Endothelial cell of umbilical vein (primary cell): ENCODE data around the gene ENC1. TPM values are rescaled to one million over a fixed set of nuclear protein-coding genes. Genes with fewer than 3 reads are reported as not detected.
A peak's percentile ranks its signal among the peaks of the same experiment; 100 is the strongest.

ENCODE experiments used
- BruUV-seq: library from RNA; stranded (reverse); fragments of 400-500 nt; replicated peaks from 2 replicates; lab custom pipeline; 2021; lab: Mats Ljungman, UMichigan
- CTCF ChIA-PET: fragments of 300-600, 350-600 bp; sonication (Branson Sonifier 250); formaldehyde crosslinking; loops from one replicate; lab custom pipeline; 2021; ENCODE audit warnings: antibody characterized with exemption, inconsistent platforms; lab: Charles Lee
- POLR2A ChIA-PET: fragments of 300-600, 350-600 bp; sonication (Branson Sonifier 250); formaldehyde crosslinking; loops from one replicate; lab custom pipeline; 2021; ENCODE audit warnings: antibody characterized with exemption, inconsistent platforms; lab: Charles Lee
- DNase-seq: peaks from one replicate; pipeline ENCODE4 v3.0.0-alpha.2; 2011; ENCODE audit warnings: low read depth, low spot score
- FAIRE-seq: peaks from 2 replicates; lab custom pipeline; 2011; peaks lifted over from hg19 to GRCh38; lab: Jason Lieb, UNC
- H2AFZ ChIP-seq: 2 replicates; pipeline ENCODE4 v1.6.0; 2012; ENCODE audit warnings: low read depth, low read length, control low read depth, inconsistent platforms
- H3K27ac ChIP-seq: 2 replicates; pipeline ENCODE4 v1.5.1; 2011; ENCODE audit warnings: low read depth, mild to moderate bottlenecking, control low read depth, low read length, moderate library complexity; ENCODE audit not compliant: insufficient read depth
- H3K27me3 ChIP-seq, 2 experiments: 2 replicates each; pipeline versions ENCODE4 v1.6.0 to v1.6.1; 2011; ENCODE audit warnings: low read length in 2 of 2, mixed read lengths in 1 of 2; ENCODE audit not compliant: control insufficient read depth in 2 of 2, insufficient read depth in 2 of 2
- H3K36me3 ChIP-seq, 2 experiments: 2 replicates in 1 of 2; 3 replicates in 1 of 2; pipeline ENCODE4 v1.5.1; 2011; ENCODE audit warnings: low read length in 2 of 2, mild to moderate bottlenecking in 1 of 2, moderate library complexity in 1 of 2; ENCODE audit not compliant: control insufficient read depth in 2 of 2, insufficient read depth in 2 of 2; ENCODE audit errors: extremely low read depth in 1 of 2
- H3K4me1 ChIP-seq: 3 replicates; pipeline ENCODE4 v1.5.1; 2011; ENCODE audit warnings: mild to moderate bottlenecking, low read length; ENCODE audit not compliant: control insufficient read depth, insufficient read depth; ENCODE audit errors: extremely low read depth
- H3K4me2 ChIP-seq: 2 replicates; pipeline ENCODE4 v1.6.1; 2011; ENCODE audit warnings: low read length, control low read depth, mixed read lengths; ENCODE audit not compliant: insufficient read depth
- H3K4me3 ChIP-seq, 3 experiments: fragments of 200-600 bp in 1 of 3; sonication (generic), shearing (Covaris generic) in 1 of 3; replicated peaks in 1 of 3; 2 replicates each; pipeline ENCODE4 v1.5.1; 2011 to 2016; ENCODE audit warnings: control low read depth in 3 of 3, low read length in 3 of 3, mild to moderate bottlenecking in 2 of 3, inconsistent platforms in 1 of 3, low read depth in 1 of 3, moderate library complexity in 1 of 3; ENCODE audit not compliant: insufficient read depth in 1 of 3
- H3K79me2 ChIP-seq: 2 replicates; pipeline ENCODE4 v1.6.0; 2012; ENCODE audit warnings: low read length, inconsistent platforms; ENCODE audit not compliant: control insufficient read depth, insufficient read depth
- H3K9ac ChIP-seq: replicated peaks from 2 replicates; pipeline ENCODE3; 2011; ENCODE audit warnings: low read length, control low read depth; ENCODE audit not compliant: insufficient read depth; ENCODE audit errors: extremely low read depth
- H3K9me1 ChIP-seq: replicated peaks from 3 replicates; pipeline ENCODE4 v1.6.0; 2011; ENCODE audit warnings: mild to moderate bottlenecking, low read length; ENCODE audit not compliant: control insufficient read depth, insufficient read depth; ENCODE audit errors: extremely low read depth
- H3K9me3 ChIP-seq: replicated peaks from 2 replicates; pipeline ENCODE4 v1.5.1; 2012; ENCODE audit warnings: low read length, inconsistent platforms; ENCODE audit not compliant: control insufficient read depth, insufficient read depth
- H4K20me1 ChIP-seq: replicated peaks from 2 replicates; pipeline ENCODE3; 2011; ENCODE audit warnings: mild to moderate bottlenecking, low read length; ENCODE audit not compliant: control insufficient read depth, insufficient read depth; ENCODE audit errors: extremely low read depth
- EZH2 ChIP-seq: IDR thresholded peaks from 2 replicates; pipeline ENCODE4 v1.6.1; 2012; ENCODE audit warnings: borderline replicate concordance, low read depth, mild to moderate bottlenecking, moderate library complexity, low read length, inconsistent platforms; ENCODE audit not compliant: severe bottlenecking
- GATA2 ChIP-seq: IDR thresholded peaks from 2 replicates; pipeline ENCODE4 v1.7.0; 2011; ENCODE audit warnings: low read depth, mild to moderate bottlenecking, moderate library complexity, mixed read lengths, low read length; ENCODE audit not compliant: insufficient read length, insufficient read depth
- dilution Hi-C: fragments of 300-500 bp; cut with MboI; formaldehyde crosslinking; loops from one replicate; pipeline ENCODE4 v1.15.0; 2019; ENCODE audit warnings: low sequenced_read_pairs; ENCODE audit not compliant: extremely low pct_ligation_motif_present
- intact Hi-C: fragments of 100-400 bp; cut with micrococcal nuclease; formaldehyde crosslinking; loops from one replicate; pipeline ENCODE4 v1.10.0; 2022
- polyA plus RNA-seq, 4 experiments: library from polyadenylated mRNA; depleted of rRNA in 3 of 4; stranded (reverse) in 3 of 4; unstranded in 1 of 4; fragments of >200 nt; gene quantifications; 2 replicates each; pipeline versions ENCODE4 v1.2.1 to v1.2.3, GENCODE V29; 2011 to 2012; ENCODE audit warnings: missing spikeins in 1 of 4
- total RNA-seq: library from RNA; stranded (reverse); gene quantifications from 2 replicates; pipeline ENCODE4 v1.2.3, GENCODE V29; 2021
- TF ChIP-seq, protein P1 (sequence below), 2 donors: IDR thresholded peaks; 1 replicate in 1 of 2; 2 replicates in 1 of 2; pipeline ENCODE4 v1.5.1; 2011; ENCODE audit warnings: low read length in 2 of 2, mild to moderate bottlenecking in 2 of 2, moderate library complexity in 2 of 2, control low read depth in 1 of 2, inconsistent platforms in 1 of 2, low read depth in 1 of 2; ENCODE audit not compliant: insufficient read depth in 1 of 2; ENCODE audit errors: extremely low read depth in 1 of 2
- TF ChIP-seq, protein P2 (sequence below): IDR thresholded peaks from 2 replicates; pipeline ENCODE4 v1.6.1; 2011; ENCODE audit not compliant: insufficient read depth, insufficient read length

ENC1 gene
- total and polyA plus RNA-seq, 2 donors (not counting 3 experiments of a cell fraction or from before 2014, with no cell fraction given), result 42.2 to 53.3 TPM

DNA sequence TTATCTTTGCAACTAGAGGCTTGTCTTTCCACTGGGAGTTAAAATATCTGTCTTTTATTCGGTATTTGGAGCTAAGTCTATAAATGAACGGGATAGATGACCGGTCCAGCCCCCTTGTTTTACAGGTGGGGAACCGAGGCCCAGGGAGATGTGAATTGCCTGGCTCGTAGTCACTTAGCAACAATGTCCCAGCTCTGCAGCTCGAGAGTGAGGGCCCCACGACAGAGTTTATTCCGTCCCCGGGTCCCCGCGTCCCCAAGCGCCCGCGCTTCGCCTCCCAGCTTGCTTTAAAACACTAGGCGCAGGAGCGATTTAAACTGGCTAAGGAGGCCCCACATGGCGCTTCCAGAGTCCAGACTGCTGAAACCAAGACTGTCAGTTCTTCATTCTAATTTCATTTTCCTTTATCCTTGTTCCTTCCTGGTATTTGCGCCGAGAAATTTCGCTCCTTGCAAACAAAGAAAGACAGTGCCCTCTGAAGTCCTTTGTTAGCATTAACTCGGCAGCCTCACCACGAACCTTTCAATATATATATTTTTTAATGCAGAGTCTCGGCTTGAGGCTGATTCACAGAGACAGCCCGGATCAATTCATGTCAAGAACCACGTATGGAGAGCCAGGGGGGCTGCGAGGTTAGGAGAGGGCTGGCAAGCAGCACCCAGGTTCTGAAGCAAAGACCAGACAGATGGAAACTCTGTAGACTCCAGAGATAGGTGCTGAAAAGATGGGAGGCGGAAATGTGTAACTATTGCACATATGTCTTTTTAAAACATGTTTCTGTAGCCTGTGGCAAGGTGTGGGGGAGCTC, 1.4 kb upstream of the ENC1 start:
- Histone ChIP-seq H3K27ac (peak overlapping the region; percentile 91), H3K4me2 (peak overlapping the region; percentile 84), H4K20me1 (no peaks in the 10 kb centered on the region), H2AFZ (peak overlapping the region; percentile 45), H3K36me3 (no peaks in the 10 kb centered on the region), H3K9me1 (no peaks in the 10 kb centered on the region), H3K9me3 (no peaks in the 10 kb centered on the region), H3K79me2 (peaks cover 34% of the 10 kb centered on the region), H3K4me3 (peak overlapping the region; percentile 4 to 81 (median 38)), H3K27me3 (no peaks in the 10 kb centered on the region), H3K9ac (peak overlapping the region; percentile 82), H3K4me1 (peaks cover 54% of the 10 kb centered on the region)
- TF ChIP-seq GATA2 (no peak), EZH2 (no peak)
- TF ChIP-seq, protein P1, sequence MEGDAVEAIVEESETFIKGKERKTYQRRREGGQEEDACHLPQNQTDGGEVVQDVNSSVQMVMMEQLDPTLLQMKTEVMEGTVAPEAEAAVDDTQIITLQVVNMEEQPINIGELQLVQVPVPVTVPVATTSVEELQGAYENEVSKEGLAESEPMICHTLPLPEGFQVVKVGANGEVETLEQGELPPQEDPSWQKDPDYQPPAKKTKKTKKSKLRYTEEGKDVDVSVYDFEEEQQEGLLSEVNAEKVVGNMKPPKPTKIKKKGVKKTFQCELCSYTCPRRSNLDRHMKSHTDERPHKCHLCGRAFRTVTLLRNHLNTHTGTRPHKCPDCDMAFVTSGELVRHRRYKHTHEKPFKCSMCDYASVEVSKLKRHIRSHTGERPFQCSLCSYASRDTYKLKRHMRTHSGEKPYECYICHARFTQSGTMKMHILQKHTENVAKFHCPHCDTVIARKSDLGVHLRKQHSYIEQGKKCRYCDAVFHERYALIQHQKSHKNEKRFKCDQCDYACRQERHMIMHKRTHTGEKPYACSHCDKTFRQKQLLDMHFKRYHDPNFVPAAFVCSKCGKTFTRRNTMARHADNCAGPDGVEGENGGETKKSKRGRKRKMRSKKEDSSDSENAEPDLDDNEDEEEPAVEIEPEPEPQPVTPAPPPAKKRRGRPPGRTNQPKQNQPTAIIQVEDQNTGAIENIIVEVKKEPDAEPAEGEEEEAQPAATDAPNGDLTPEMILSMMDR (IDR thresholded peaks at IDR 0.05; ENCODE audit: extremely low read depth in 1 of 2, insufficient read depth in 1 of 2, low read depth in 1 of 2, low read length in 2 of 2), result peak; percentile 54 to 64
- TF ChIP-seq, protein P2, sequence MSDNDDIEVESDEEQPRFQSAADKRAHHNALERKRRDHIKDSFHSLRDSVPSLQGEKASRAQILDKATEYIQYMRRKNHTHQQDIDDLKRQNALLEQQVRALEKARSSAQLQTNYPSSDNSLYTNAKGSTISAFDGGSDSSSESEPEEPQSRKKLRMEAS, result no peak
- ChIA-PET CTCF (interaction anchor here (0.6 to 7.4 kb wide), 27 partner anchors 10 to 740 kb away, joined by 3 to 78 read pairs (median 7); no protein-coding TSS in a partner anchor), POLR2A (interaction anchor here (1.7 to 2.7 kb wide), 4 partner anchors 66 to 740 kb away, joined by 6 to 10 read pairs (median 8); no protein-coding TSS in a partner anchor)
- intact Hi-C loops, result loop anchor here (1.0 to 5.0 kb wide), 9 partner anchors 209 to 657 kb away; no protein-coding TSS in a partner anchor
- DNase-seq, result peak; percentile 83
- peak; percentile 85 for FAIRE-seq
- dilution Hi-C loops, result no loop called here
- TSS peak; percentile 23 for BruUV-seq
